Ishikawa (cell line): Measurements from ENCODE around the gene METTL21A.

Experiments used
- CEBPB ChIP-seq: IDR thresholded peaks from 2 replicates; pipeline ENCODE4 v1.6.1; 2012
- CREB1 ChIP-seq: IDR thresholded peaks from 2 replicates; pipeline ENCODE4 v1.6.1; 2012; ENCODE audit warnings: low read depth
- EGR1 ChIP-seq: IDR thresholded peaks from 2 replicates; pipeline ENCODE4 v1.6.1; 2012
- EP300 ChIP-seq: IDR thresholded peaks from 2 replicates; pipeline ENCODE4 v1.6.1; 2012; ENCODE audit warnings: borderline replicate concordance
- FOXM1 ChIP-seq: IDR thresholded peaks from 2 replicates; pipeline ENCODE4 v1.6.1; 2012; ENCODE audit warnings: low read depth, borderline replicate concordance
- NFIC ChIP-seq: IDR thresholded peaks from 2 replicates; pipeline ENCODE4 v1.6.1; 2012
- RAD21 ChIP-seq: IDR thresholded peaks from 2 replicates; pipeline ENCODE4 v1.6.1; 2012; ENCODE audit warnings: low read depth
- TAF1 ChIP-seq: IDR thresholded peaks from 2 replicates; pipeline ENCODE4 v1.6.1; 2012; ENCODE audit warnings: low read depth, mild to moderate bottlenecking
- TCF12 ChIP-seq: IDR thresholded peaks from 2 replicates; pipeline ENCODE4 v1.6.1; 2012; ENCODE audit warnings: low read depth
- TEAD4 ChIP-seq: IDR thresholded peaks from 2 replicates; pipeline ENCODE4 v1.6.1; 2012
- YY1 ChIP-seq: IDR thresholded peaks from 2 replicates; pipeline ENCODE4 v1.6.1; 2012; ENCODE audit warnings: low read depth
- ZBTB7A ChIP-seq: IDR thresholded peaks from 2 replicates; pipeline ENCODE4 v1.6.1; 2012; ENCODE audit warnings: low read depth
- TF ChIP-seq, protein P1 (sequence below): IDR thresholded peaks from 2 replicates; pipeline ENCODE4 v1.6.1; 2012; ENCODE audit warnings: low read depth, mild to moderate bottlenecking
- TF ChIP-seq, protein P2 (sequence below): IDR thresholded peaks from 2 replicates; pipeline ENCODE4 v1.6.1; 2012
- TF ChIP-seq, protein P3 (sequence below): IDR thresholded peaks from 2 replicates; pipeline ENCODE4 v1.6.1; 2012

METTL21A gene

DNA sequence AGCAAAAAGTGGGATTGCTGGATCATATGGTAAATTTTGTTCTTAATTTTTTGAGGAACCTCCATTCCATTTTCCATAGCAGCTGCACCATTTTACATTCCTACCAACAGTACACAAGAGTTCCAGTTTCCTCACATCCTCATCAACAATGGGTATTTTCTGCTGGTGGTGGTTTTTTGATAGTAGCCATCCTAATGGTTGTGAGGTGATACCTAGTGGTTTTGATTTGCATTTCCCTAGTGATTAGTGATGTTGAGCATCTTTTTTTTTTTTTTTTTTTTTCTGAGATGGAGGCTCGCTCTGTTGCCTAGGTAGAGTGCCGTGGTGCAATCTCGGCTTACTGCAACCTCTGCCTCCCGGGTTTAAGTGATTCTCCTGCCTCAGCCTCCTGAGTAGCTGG, 30.5 kb downstream of the METTL21A start:
- TF ChIP-seq TAF1 (no peak), NFIC (no peak), ZBTB7A (no peak), TEAD4 (no peak), FOXM1 (no peak), EGR1 (no peak), EP300 (no peak), CREB1 (no peak), RAD21 (no peak), YY1 (no peak), TCF12 (no peak), CEBPB (no peak)
- TF ChIP-seq, protein P1, sequence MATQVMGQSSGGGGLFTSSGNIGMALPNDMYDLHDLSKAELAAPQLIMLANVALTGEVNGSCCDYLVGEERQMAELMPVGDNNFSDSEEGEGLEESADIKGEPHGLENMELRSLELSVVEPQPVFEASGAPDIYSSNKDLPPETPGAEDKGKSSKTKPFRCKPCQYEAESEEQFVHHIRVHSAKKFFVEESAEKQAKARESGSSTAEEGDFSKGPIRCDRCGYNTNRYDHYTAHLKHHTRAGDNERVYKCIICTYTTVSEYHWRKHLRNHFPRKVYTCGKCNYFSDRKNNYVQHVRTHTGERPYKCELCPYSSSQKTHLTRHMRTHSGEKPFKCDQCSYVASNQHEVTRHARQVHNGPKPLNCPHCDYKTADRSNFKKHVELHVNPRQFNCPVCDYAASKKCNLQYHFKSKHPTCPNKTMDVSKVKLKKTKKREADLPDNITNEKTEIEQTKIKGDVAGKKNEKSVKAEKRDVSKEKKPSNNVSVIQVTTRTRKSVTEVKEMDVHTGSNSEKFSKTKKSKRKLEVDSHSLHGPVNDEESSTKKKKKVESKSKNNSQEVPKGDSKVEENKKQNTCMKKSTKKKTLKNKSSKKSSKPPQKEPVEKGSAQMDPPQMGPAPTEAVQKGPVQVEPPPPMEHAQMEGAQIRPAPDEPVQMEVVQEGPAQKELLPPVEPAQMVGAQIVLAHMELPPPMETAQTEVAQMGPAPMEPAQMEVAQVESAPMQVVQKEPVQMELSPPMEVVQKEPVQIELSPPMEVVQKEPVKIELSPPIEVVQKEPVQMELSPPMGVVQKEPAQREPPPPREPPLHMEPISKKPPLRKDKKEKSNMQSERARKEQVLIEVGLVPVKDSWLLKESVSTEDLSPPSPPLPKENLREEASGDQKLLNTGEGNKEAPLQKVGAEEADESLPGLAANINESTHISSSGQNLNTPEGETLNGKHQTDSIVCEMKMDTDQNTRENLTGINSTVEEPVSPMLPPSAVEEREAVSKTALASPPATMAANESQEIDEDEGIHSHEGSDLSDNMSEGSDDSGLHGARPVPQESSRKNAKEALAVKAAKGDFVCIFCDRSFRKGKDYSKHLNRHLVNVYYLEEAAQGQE = no peak
- TF ChIP-seq, protein P2, sequence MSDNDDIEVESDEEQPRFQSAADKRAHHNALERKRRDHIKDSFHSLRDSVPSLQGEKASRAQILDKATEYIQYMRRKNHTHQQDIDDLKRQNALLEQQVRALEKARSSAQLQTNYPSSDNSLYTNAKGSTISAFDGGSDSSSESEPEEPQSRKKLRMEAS = no peak
- TF ChIP-seq, protein P3, sequence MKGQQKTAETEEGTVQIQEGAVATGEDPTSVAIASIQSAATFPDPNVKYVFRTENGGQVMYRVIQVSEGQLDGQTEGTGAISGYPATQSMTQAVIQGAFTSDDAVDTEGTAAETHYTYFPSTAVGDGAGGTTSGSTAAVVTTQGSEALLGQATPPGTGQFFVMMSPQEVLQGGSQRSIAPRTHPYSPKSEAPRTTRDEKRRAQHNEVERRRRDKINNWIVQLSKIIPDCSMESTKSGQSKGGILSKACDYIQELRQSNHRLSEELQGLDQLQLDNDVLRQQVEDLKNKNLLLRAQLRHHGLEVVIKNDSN = no peak

DNA sequence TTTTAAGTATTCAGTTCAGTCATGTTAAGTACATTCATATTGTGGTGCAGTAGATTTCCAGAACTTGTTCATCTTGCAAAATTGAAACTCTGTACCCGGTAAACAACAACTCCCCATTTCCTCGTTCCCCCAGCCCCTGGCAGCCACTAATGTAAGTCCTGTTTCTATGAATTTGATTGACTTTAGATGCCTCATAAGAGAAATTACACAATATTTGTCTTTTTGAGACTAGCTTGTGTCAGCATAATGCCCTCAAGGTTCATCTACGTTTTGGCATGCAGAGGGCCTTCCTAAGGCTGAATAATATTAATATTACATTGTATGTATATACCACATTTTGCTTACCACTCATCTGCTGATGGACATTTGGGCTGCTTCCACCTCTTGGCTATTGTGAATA, 30.9 kb downstream of the METTL21A start:
- no peak for TF ChIP-seq TCF12
- no peak for TF ChIP-seq FOXM1
- TF ChIP-seq, protein P2 = no peak
- TF ChIP-seq CEBPB = no peak
- TF ChIP-seq RAD21 = no peak
- TF ChIP-seq CREB1 = no peak
- TF ChIP-seq, protein P1 = no peak
- no peak for TF ChIP-seq TEAD4

DNA sequence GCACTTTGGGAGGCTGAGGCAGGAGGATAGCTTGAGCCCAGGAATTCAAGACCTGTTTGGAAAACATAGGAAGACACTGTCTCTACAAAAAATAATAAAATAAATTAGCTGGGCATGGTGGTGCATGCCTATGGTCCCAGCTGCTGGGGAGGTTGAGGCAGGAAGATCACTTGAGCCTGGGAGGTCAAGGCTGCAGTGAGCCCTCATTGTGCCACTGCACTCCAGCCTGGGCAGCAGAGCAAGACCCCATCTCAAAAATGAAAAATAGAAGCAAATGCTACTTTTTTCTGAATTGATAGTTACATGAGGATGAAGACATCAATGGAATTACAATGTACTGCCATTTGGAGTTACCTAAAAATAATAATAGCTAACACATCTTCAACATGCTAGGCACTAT, 31.9 kb downstream of the METTL21A start:
- TF ChIP-seq NFIC (no peak), CEBPB (no peak), YY1 (no peak), EP300 (no peak), TEAD4 (no peak), EGR1 (no peak), TAF1 (no peak), RAD21 (no peak), CREB1 (no peak), ZBTB7A (no peak), TCF12 (no peak), FOXM1 (no peak)
- TF ChIP-seq, protein P3 = no peak
- TF ChIP-seq, protein P1 = no peak
- TF ChIP-seq, protein P2 = no peak

DNA sequence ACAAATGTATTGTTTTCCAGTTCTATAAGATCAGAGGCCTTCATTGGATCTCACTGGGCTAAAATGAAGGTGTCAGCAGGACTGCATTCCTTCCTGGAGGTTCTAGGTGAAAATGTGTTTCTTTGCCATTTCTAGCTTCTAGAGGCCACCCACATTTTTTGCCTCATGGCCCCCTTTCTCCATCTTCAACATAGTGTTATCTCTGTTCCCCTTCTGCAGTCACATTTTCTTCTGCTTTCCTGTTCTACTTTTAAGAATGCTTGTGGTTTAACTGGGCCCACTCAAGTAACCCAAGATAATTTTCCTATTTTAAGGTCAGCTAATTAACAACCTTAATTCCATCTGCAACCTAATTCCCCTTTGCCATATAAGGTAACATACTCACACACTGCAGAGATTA, 36.1 kb downstream of the METTL21A start:
- TF ChIP-seq NFIC (no peak), EP300 (no peak), TEAD4 (no peak), YY1 (no peak), RAD21 (no peak), EGR1 (no peak)
- TF ChIP-seq, protein P3 = no peak
- TF ChIP-seq, protein P2 = no peak
